Glutamatergic neuron (in vitro differentiated cells): Measurements from ENCODE around the gene CKAP2L. TPM values are rescaled to one million over a fixed set of nuclear protein-coding genes. Genes with fewer than 3 reads are reported as not detected.
A peak's percentile ranks its signal among the peaks of the same experiment; 100 is the strongest.

ENCODE experiments used
- DNase-seq: peaks from one replicate; pipeline ENCODE4 v3.0.0; 2022
- H3K27ac Mint-ChIP-seq: one replicate; pipeline ENCODE4 v1.8.0; 2020; ENCODE audit warnings: mild to moderate bottlenecking, mixed read lengths, inconsistent platforms; ENCODE audit not compliant: unreplicated experiment
- H3K27me3 Mint-ChIP-seq: one replicate; pipeline ENCODE4 v1.8.0; 2020; ENCODE audit warnings: mild to moderate bottlenecking, moderate library complexity, mixed read lengths, inconsistent platforms; ENCODE audit not compliant: unreplicated experiment
- H3K36me3 Mint-ChIP-seq: one replicate; pipeline ENCODE4 v1.8.0; 2020; ENCODE audit warnings: mild to moderate bottlenecking, mixed read lengths, inconsistent platforms; ENCODE audit not compliant: unreplicated experiment
- H3K4me1 Mint-ChIP-seq: one replicate; pipeline ENCODE4 v1.8.0; 2020; ENCODE audit warnings: mild to moderate bottlenecking, low read depth, mixed read lengths, inconsistent platforms; ENCODE audit not compliant: unreplicated experiment
- H3K4me3 Mint-ChIP-seq: one replicate; pipeline ENCODE4 v1.8.0; 2020; ENCODE audit warnings: mild to moderate bottlenecking, mixed read lengths, inconsistent platforms; ENCODE audit not compliant: unreplicated experiment
- H3K9me3 Mint-ChIP-seq: one replicate; pipeline ENCODE4 v1.8.0; 2020; ENCODE audit warnings: mild to moderate bottlenecking, moderate library complexity, mixed read lengths, inconsistent platforms; ENCODE audit not compliant: unreplicated experiment
- CTCF ChIP-seq: fragments of 200-600 bp; sonication (generic); IDR thresholded peaks from one replicate; pipeline ENCODE4 v1.5.0; 2021; ENCODE audit not compliant: partially characterized antibody, unreplicated experiment
- total RNA-seq: library from RNA; stranded (reverse); fragmentation: NEBNext Ultra II Directional; extraction: Animal tissue kit (Norgen Biotek cat#: 25700); gene quantifications from one replicate; pipeline ENCODE4 v1.2.1, GENCODE V29; 2021; ENCODE audit not compliant: unreplicated experiment

CKAP2L gene
- total RNA-seq, 1 donor from 2014 or later, result 3.3 TPM

- no peak for DNase-seq
- H3K27ac Mint-ChIP-seq, result no peak overlapping the region
- no peak for TF ChIP-seq CTCF
- H3K36me3 Mint-ChIP-seq, result no peaks in the 10 kb centered on the region
- H3K27me3 Mint-ChIP-seq, result peaks cover 1% of the 10 kb centered on the region
- no peaks in the 10 kb centered on the region for H3K9me3 Mint-ChIP-seq
- no peak overlapping the region for H3K4me3 Mint-ChIP-seq
- H3K4me1 Mint-ChIP-seq, result no peaks in the 10 kb centered on the region
Observed at GRCh38 chr2:112692918-112693317, 71.5 kb downstream of the CKAP2L start.

GRCh38 chr2:112692495-112692911 lies 71.9 kb downstream of the CKAP2L start:
- Mint-ChIP-seq H3K4me1 (no peaks in the 10 kb centered on the region), H3K9me3 (no peaks in the 10 kb centered on the region), H3K27ac (no peak overlapping the region), H3K36me3 (no peaks in the 10 kb centered on the region), H3K4me3 (no peak overlapping the region), H3K27me3 (peaks cover 1% of the 10 kb centered on the region)
- no peak for TF ChIP-seq CTCF
- DNase-seq, result peak; percentile 42

GRCh38 chr2:112691881-112692281 lies 72.5 kb downstream of the CKAP2L start:
- no peak overlapping the region for H3K27ac Mint-ChIP-seq
- DNase-seq, result no peak
- no peak overlapping the region for H3K4me3 Mint-ChIP-seq
- H3K4me1 Mint-ChIP-seq, result no peaks in the 10 kb centered on the region
- no peaks in the 10 kb centered on the region for H3K9me3 Mint-ChIP-seq
- H3K27me3 Mint-ChIP-seq, result peaks cover 1% of the 10 kb centered on the region
- no peak for TF ChIP-seq CTCF
- H3K36me3 Mint-ChIP-seq, result no peaks in the 10 kb centered on the region

- TF ChIP-seq CTCF, result peak; percentile 57
- H3K4me3 Mint-ChIP-seq, result no peak overlapping the region
- no peaks in the 10 kb centered on the region for H3K9me3 Mint-ChIP-seq
- H3K36me3 Mint-ChIP-seq, result no peaks in the 10 kb centered on the region
- peak; percentile 45 for DNase-seq
- no peaks in the 10 kb centered on the region for H3K4me1 Mint-ChIP-seq
- no peak overlapping the region for H3K27ac Mint-ChIP-seq
- peaks cover 1% of the 10 kb centered on the region for H3K27me3 Mint-ChIP-seq
Observed at GRCh38 chr2:112690853-112691401, 73.5 kb downstream of the CKAP2L start.

- no peak for DNase-seq
- no peak overlapping the region for H3K27ac Mint-ChIP-seq
- no peaks in the 10 kb centered on the region for H3K9me3 Mint-ChIP-seq
- no peaks in the 10 kb centered on the region for H3K4me1 Mint-ChIP-seq
- H3K36me3 Mint-ChIP-seq, result no peaks in the 10 kb centered on the region
- H3K27me3 Mint-ChIP-seq, result peaks cover under 1% of the 10 kb centered on the region
- no peak overlapping the region for H3K4me3 Mint-ChIP-seq
- no peak for TF ChIP-seq CTCF
Observed at GRCh38 chr2:112688086-112688880, 76.1 kb downstream of the CKAP2L start.
